Measurements from ENCODE around the gene LENG8. TPM values are rescaled to one million over a fixed set of nuclear protein-coding genes. Genes with fewer than 3 reads are reported as not detected.

The LENG8 gene
- polyA plus RNA-seq, 1 donor from 2014 or later = 24.2 TPM

DNA sequence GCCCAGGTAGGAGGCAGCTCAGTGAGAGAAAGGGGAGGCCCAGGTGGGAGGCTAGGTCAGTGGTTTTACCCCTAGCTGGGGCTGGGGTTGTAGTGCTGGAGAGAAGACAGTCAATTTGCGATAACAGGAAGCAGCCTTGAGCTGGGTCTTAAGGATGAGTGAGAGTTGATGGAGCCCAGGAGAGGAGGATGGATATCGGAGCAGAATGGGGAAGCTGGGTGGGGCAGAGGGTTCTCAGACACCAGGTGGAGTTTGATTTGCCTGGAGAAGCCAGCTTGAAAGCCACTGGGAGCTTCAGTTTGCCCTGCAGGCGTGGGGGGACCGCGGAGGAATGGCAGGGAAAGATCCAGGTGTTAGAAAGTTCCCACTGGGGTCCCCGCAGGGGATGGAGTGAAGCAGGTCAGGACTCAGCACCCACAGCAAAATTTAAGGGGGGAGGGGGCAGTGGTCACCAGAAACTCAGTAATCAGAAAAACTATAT is 24.9 kb downstream of the LENG8 start:
- Histone ChIP-seq H3K9me3 (ENCODE audit: low read length) (no peaks in the 10 kb centered on the region), H3F3A (ENCODE audit: insufficient read depth, low read length, poor library complexity, severe bottlenecking) (no peaks in the 10 kb centered on the region), H3K36me3 (ENCODE audit: insufficient read depth, low read length) (no peaks in the 10 kb centered on the region), H3K4me3 (ENCODE audit: low read length) (no peak overlapping the region), H3K9ac (ENCODE audit: low read length) (no peak overlapping the region), H3K79me2 (replicated peaks; ENCODE audit: insufficient read depth, low read length) (no peaks in the 10 kb centered on the region), H3K4me2 (ENCODE audit: low read length) (no peak overlapping the region), H3K27me3 (ENCODE audit: insufficient read depth, low read depth, low read length) (peaks cover 17% of the 10 kb centered on the region), H2AFZ (ENCODE audit: low read depth, low read length) (no peak overlapping the region), H3K9me2 (ENCODE audit: insufficient read depth, low read length) (no peaks in the 10 kb centered on the region), H3K27ac (ENCODE audit: low read length) (no peak overlapping the region), H4K20me1 (ENCODE audit: insufficient read depth) (no peaks in the 10 kb centered on the region)
- TF ChIP-seq EP300 (conservative IDR thresholded peaks at IDR 0.05; ENCODE audit: poor library complexity, severe bottlenecking) = no peak
- no peak for TF ChIP-seq POLR2AphosphoS5 (IDR thresholded peaks at IDR 0.05)
- TF ChIP-seq, protein P1, sequence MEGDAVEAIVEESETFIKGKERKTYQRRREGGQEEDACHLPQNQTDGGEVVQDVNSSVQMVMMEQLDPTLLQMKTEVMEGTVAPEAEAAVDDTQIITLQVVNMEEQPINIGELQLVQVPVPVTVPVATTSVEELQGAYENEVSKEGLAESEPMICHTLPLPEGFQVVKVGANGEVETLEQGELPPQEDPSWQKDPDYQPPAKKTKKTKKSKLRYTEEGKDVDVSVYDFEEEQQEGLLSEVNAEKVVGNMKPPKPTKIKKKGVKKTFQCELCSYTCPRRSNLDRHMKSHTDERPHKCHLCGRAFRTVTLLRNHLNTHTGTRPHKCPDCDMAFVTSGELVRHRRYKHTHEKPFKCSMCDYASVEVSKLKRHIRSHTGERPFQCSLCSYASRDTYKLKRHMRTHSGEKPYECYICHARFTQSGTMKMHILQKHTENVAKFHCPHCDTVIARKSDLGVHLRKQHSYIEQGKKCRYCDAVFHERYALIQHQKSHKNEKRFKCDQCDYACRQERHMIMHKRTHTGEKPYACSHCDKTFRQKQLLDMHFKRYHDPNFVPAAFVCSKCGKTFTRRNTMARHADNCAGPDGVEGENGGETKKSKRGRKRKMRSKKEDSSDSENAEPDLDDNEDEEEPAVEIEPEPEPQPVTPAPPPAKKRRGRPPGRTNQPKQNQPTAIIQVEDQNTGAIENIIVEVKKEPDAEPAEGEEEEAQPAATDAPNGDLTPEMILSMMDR (IDR thresholded peaks at IDR 0.05; ENCODE audit: poor library complexity, severe bottlenecking) = no peak
- no peak for TF ChIP-seq TAF1 (IDR thresholded peaks at IDR 0.05; ENCODE audit: low read depth)

DNA sequence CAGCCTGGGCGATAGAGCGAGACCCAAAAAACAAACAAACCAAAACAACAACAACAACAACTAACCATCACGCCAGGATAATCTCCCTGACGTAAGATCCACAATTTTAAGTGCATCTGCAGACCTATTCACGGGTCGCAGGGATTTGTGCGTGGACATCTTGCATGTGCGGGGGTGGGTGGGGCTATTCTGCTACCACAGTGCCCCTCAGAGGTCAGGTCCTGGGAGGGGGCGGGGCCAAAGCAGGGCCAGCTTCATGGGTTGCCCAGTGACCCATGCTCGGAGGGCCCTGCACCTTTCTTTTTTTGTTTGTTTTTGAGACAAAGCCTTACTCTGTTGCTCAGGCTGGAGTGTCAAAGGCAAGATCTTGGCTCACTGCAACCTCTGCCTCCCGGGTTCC is 26.7 kb downstream of the LENG8 start:
- Histone ChIP-seq H3K27me3 (ENCODE audit: insufficient read depth, low read depth, low read length) (peaks cover 6% of the 10 kb centered on the region), H4K20me1 (ENCODE audit: insufficient read depth) (no peaks in the 10 kb centered on the region), H3K4me2 (ENCODE audit: low read length) (no peak overlapping the region), H3K36me3 (ENCODE audit: insufficient read depth, low read length) (no peaks in the 10 kb centered on the region), H3F3A (ENCODE audit: insufficient read depth, low read length, poor library complexity, severe bottlenecking) (no peaks in the 10 kb centered on the region), H3K9me3 (ENCODE audit: low read length) (no peaks in the 10 kb centered on the region), H2AFZ (ENCODE audit: low read depth, low read length) (no peak overlapping the region), H3K79me2 (replicated peaks; ENCODE audit: insufficient read depth, low read length) (no peaks in the 10 kb centered on the region), H3K4me3 (ENCODE audit: low read length) (no peak overlapping the region), H3K9ac (ENCODE audit: low read length) (no peak overlapping the region), H3K27ac (ENCODE audit: low read length) (no peak overlapping the region), H3K9me2 (ENCODE audit: insufficient read depth, low read length) (no peaks in the 10 kb centered on the region)
- TF ChIP-seq, protein P1 (IDR thresholded peaks at IDR 0.05; ENCODE audit: poor library complexity, severe bottlenecking) = no peak
- TF ChIP-seq RAD21 (conservative IDR thresholded peaks at IDR 0.05) = no peak
- TF ChIP-seq TAF1 (IDR thresholded peaks at IDR 0.05; ENCODE audit: low read depth) = no peak
- TF ChIP-seq MXI1 (conservative IDR thresholded peaks at IDR 0.05; ENCODE audit: poor library complexity, severe bottlenecking) = no peak
- no peak for TF ChIP-seq SMC3 (conservative IDR thresholded peaks at IDR 0.05; ENCODE audit: poor library complexity)

DNA sequence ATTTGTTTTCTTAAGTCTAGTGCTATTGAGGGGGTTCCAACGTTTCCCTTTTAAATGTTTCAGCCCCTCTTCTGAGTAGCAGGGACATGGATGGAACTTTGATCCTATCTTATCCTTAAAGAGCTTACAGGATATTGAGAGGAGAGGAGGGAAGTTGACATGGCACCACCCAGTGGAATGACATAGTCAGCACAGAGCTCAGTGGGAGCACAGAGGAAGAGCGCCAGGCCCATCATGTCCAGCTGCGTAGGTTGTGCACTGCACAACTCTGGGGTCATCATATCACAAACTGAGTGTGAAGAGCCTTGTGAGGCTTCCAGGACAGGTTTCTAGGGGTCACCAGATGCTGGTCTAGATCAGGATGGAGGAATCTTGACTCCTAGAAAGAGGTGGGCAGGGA is 28.7 kb downstream of the LENG8 start:
- H3K4me2 ChIP-seq (ENCODE audit: low read length) = no peak overlapping the region
- TF ChIP-seq TAF1 (IDR thresholded peaks at IDR 0.05; ENCODE audit: low read depth) (no peak), EZH2 (IDR thresholded peaks at IDR 0.05; ENCODE audit: borderline replicate concordance, insufficient read depth, low read length, poor library complexity, severe bottlenecking) (no peak), POLR2AphosphoS5 (IDR thresholded peaks at IDR 0.05) (no peak), EP300 (conservative IDR thresholded peaks at IDR 0.05; ENCODE audit: poor library complexity, severe bottlenecking) (no peak), RAD21 (conservative IDR thresholded peaks at IDR 0.05) (no peak)
- TF ChIP-seq, protein P2, sequence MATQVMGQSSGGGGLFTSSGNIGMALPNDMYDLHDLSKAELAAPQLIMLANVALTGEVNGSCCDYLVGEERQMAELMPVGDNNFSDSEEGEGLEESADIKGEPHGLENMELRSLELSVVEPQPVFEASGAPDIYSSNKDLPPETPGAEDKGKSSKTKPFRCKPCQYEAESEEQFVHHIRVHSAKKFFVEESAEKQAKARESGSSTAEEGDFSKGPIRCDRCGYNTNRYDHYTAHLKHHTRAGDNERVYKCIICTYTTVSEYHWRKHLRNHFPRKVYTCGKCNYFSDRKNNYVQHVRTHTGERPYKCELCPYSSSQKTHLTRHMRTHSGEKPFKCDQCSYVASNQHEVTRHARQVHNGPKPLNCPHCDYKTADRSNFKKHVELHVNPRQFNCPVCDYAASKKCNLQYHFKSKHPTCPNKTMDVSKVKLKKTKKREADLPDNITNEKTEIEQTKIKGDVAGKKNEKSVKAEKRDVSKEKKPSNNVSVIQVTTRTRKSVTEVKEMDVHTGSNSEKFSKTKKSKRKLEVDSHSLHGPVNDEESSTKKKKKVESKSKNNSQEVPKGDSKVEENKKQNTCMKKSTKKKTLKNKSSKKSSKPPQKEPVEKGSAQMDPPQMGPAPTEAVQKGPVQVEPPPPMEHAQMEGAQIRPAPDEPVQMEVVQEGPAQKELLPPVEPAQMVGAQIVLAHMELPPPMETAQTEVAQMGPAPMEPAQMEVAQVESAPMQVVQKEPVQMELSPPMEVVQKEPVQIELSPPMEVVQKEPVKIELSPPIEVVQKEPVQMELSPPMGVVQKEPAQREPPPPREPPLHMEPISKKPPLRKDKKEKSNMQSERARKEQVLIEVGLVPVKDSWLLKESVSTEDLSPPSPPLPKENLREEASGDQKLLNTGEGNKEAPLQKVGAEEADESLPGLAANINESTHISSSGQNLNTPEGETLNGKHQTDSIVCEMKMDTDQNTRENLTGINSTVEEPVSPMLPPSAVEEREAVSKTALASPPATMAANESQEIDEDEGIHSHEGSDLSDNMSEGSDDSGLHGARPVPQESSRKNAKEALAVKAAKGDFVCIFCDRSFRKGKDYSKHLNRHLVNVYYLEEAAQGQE (IDR thresholded peaks at IDR 0.05; ENCODE audit: borderline replicate concordance) = no peak
- TF ChIP-seq, protein P1 (IDR thresholded peaks at IDR 0.05; ENCODE audit: poor library complexity, severe bottlenecking) = no peak
- H4K20me1 ChIP-seq (ENCODE audit: insufficient read depth) = no peaks in the 10 kb centered on the region
- no peaks in the 10 kb centered on the region for H3K79me2 ChIP-seq (replicated peaks; ENCODE audit: insufficient read depth, low read length)
- no peaks in the 10 kb centered on the region for H3K9me3 ChIP-seq (ENCODE audit: low read length)
- no peak overlapping the region for H2AFZ ChIP-seq (ENCODE audit: low read depth, low read length)
- no peak overlapping the region for H3K4me3 ChIP-seq (ENCODE audit: low read length)
- H3K9ac ChIP-seq (ENCODE audit: low read length) = no peak overlapping the region
- H3K27me3 ChIP-seq (ENCODE audit: insufficient read depth, low read depth, low read length) = no peaks in the 10 kb centered on the region
- no peaks in the 10 kb centered on the region for H3K36me3 ChIP-seq (ENCODE audit: insufficient read depth, low read length)
- H3K27ac ChIP-seq (ENCODE audit: low read length) = no peak overlapping the region
- H3F3A ChIP-seq (ENCODE audit: insufficient read depth, low read length, poor library complexity, severe bottlenecking) = no peaks in the 10 kb centered on the region
- no peaks in the 10 kb centered on the region for H3K9me2 ChIP-seq (ENCODE audit: insufficient read depth, low read length)
